Measurements from ENCODE around the gene SND1.

Gene SND1

GRCh38 chr7:127682140-127682539 lies 30.1 kb downstream of the SND1 start:
- no peak for DNase-seq (ENCODE audit: low spot score)
- no peak for FAIRE-seq

- DNase-seq (ENCODE audit: low spot score) (no peak), FAIRE-seq (no peak)
Observed at GRCh38 chr7:127683776-127684681, 32.0 kb downstream of the SND1 start.

- no peak for FAIRE-seq
- no peak for DNase-seq (ENCODE audit: low spot score)
Observed at GRCh38 chr7:127689194-127689772, 37.3 kb downstream of the SND1 start.

GRCh38 chr7:127690337-127690736 lies 38.3 kb downstream of the SND1 start:
- no peak for FAIRE-seq
- no peak for DNase-seq (ENCODE audit: low spot score)

- DNase-seq (ENCODE audit: low spot score) (no peak), FAIRE-seq (no peak)
Observed at GRCh38 chr7:127690806-127691205, 38.8 kb downstream of the SND1 start.

- FAIRE-seq: no peak
Observed at GRCh38 chr7:127692200-127692599, 40.2 kb downstream of the SND1 start.

GRCh38 chr7:127699853-127700252 lies 47.9 kb downstream of the SND1 start:
- no peak for DNase-seq (ENCODE audit: low spot score)
- FAIRE-seq: no peak

More at GRCh38 chr7:127692200-127692599, 40.2 kb downstream of the SND1 start:
- no peak for DNase-seq (ENCODE audit: low spot score)

- FAIRE-seq (no peak), DNase-seq (ENCODE audit: low spot score) (no peak)
Observed at GRCh38 chr7:127702052-127702652, 50.2 kb downstream of the SND1 start.

GRCh38 chr7:127702938-127703337 lies 50.9 kb downstream of the SND1 start:
- no peak for FAIRE-seq
- no peak for DNase-seq (ENCODE audit: low spot score)

GRCh38 chr7:127704211-127704610 lies 52.2 kb downstream of the SND1 start:
- DNase-seq (ENCODE audit: low spot score): no peak

GRCh38 chr7:127705461-127705959 lies 53.5 kb downstream of the SND1 start:
- FAIRE-seq (no peak), DNase-seq (ENCODE audit: low spot score) (no peak)

More at GRCh38 chr7:127704211-127704610, 52.2 kb downstream of the SND1 start:
- no peak for FAIRE-seq

- FAIRE-seq (no peak), DNase-seq (ENCODE audit: low spot score) (no peak)
Observed at GRCh38 chr7:127706766-127707165, 54.8 kb downstream of the SND1 start.

GRCh38 chr7:127708201-127708600 lies 56.2 kb downstream of the SND1 start:
- DNase-seq (ENCODE audit: low spot score): no peak
- FAIRE-seq: no peak

- DNase-seq (ENCODE audit: low spot score) (peak; percentile 31), FAIRE-seq (no peak)
Observed at GRCh38 chr7:127708788-127709187, 56.8 kb downstream of the SND1 start.

GRCh38 chr7:127710635-127711034 lies 58.6 kb downstream of the SND1 start:
- DNase-seq (ENCODE audit: low spot score): no peak
- no peak for FAIRE-seq

GRCh38 chr7:127711872-127712271 lies 59.9 kb downstream of the SND1 start:
- DNase-seq (ENCODE audit: low spot score): no peak
- FAIRE-seq: no peak

GRCh38 chr7:127713006-127713405 lies 61.0 kb downstream of the SND1 start:
- FAIRE-seq (no peak), DNase-seq (ENCODE audit: low spot score) (no peak)

GRCh38 chr7:127713758-127714157 lies 61.8 kb downstream of the SND1 start:
- DNase-seq (ENCODE audit: low spot score) (no peak), FAIRE-seq (no peak)

GRCh38 chr7:127715272-127715671 lies 63.3 kb downstream of the SND1 start:
- FAIRE-seq: no peak
- DNase-seq (ENCODE audit: low spot score): no peak

GRCh38 chr7:127715901-127716300 lies 63.9 kb downstream of the SND1 start:
- FAIRE-seq (no peak), DNase-seq (ENCODE audit: low spot score) (no peak)

GRCh38 chr7:127717502-127718339 lies 65.7 kb downstream of the SND1 start:
- no peak for FAIRE-seq
- DNase-seq (ENCODE audit: low spot score): no peak

All from urothelium cell line (cell line).